ENCODE measurements around the gene PDCD4.

PDCD4 gene

GRCh38 chr10:110843031-110843430 is 28.7 kb upstream of the PDCD4 start:
- peak; percentile 15 to 27 for DNase-seq

GRCh38 chr10:110843796-110844616 is 27.7 kb upstream of the PDCD4 start:
- DNase-seq, result no peak

- no peak for DNase-seq
Observed at GRCh38 chr10:110844617-110844881, 27.2 kb upstream of the PDCD4 start.

- no peak for DNase-seq
Observed at GRCh38 chr10:110845192-110845755, 26.5 kb upstream of the PDCD4 start.

GRCh38 chr10:110845756-110846620 is 25.7 kb upstream of the PDCD4 start:
- DNase-seq, result no peak

GRCh38 chr10:110847374-110847773 is 24.4 kb upstream of the PDCD4 start:
- DNase-seq, result no peak

- no peak for DNase-seq
Observed at GRCh38 chr10:110848106-110848505, 23.6 kb upstream of the PDCD4 start.

- no peak for DNase-seq
Observed at GRCh38 chr10:110850099-110850498, 21.6 kb upstream of the PDCD4 start.

- DNase-seq, result no peak
Observed at GRCh38 chr10:110851020-110851612, 20.6 kb upstream of the PDCD4 start.

GRCh38 chr10:110852255-110852896 is 19.4 kb upstream of the PDCD4 start:
- peak in 1 of 2 experiments; percentile 33 for DNase-seq

- no peak for DNase-seq
Observed at GRCh38 chr10:110852947-110853346, 18.8 kb upstream of the PDCD4 start.

- no peak for DNase-seq
Observed at GRCh38 chr10:110853921-110854605, 17.7 kb upstream of the PDCD4 start.

- no peak for DNase-seq
Observed at GRCh38 chr10:110857265-110858171, 14.2 kb upstream of the PDCD4 start.

GRCh38 chr10:110858297-110858934 is 13.3 kb upstream of the PDCD4 start:
- no peak for DNase-seq

GRCh38 chr10:110859206-110859972 is 12.3 kb upstream of the PDCD4 start:
- no peak for DNase-seq

GRCh38 chr10:110859973-110860376 is 11.8 kb upstream of the PDCD4 start:
- DNase-seq, result no peak

GRCh38 chr10:110860576-110861241 is 11.0 kb upstream of the PDCD4 start:
- peak in 1 of 2 experiments; percentile 30 for DNase-seq

- DNase-seq, result no peak
Observed at GRCh38 chr10:110861476-110861875, 10.3 kb upstream of the PDCD4 start.

- DNase-seq, result no peak
Observed at GRCh38 chr10:110861930-110862649, 9.6 kb upstream of the PDCD4 start.
